A673 (cell line): Measurements from ENCODE around the gene HEXA.
"Not testable (repeated sequence)": the region's sequence is repeated elsewhere in the genome, so short reads cannot be mapped to it uniquely, and the experiment has no call there.

Experiments
- EZH2 ChIP-seq: fragments of 200-600 bp; sonication (generic); IDR thresholded peaks from 2 replicates; pipeline ENCODE4 v1.6.1; 2017; ENCODE audit warnings: borderline replicate concordance, low read depth, mild to moderate bottlenecking, mixed read lengths, antibody characterized with exemption, low read length; ENCODE audit not compliant: poor library complexity, severe bottlenecking
- TF ChIP-seq, protein P1 (sequence below): fragments of 300-800, 200-600 bp; sonication (generic); conservative IDR thresholded peaks from 2 replicates; pipeline ENCODE4 v1.5.1; 2017; ENCODE audit warnings: low read depth, mild to moderate bottlenecking, antibody characterized with exemption, low read length, moderate library complexity, mixed read lengths

DNA sequence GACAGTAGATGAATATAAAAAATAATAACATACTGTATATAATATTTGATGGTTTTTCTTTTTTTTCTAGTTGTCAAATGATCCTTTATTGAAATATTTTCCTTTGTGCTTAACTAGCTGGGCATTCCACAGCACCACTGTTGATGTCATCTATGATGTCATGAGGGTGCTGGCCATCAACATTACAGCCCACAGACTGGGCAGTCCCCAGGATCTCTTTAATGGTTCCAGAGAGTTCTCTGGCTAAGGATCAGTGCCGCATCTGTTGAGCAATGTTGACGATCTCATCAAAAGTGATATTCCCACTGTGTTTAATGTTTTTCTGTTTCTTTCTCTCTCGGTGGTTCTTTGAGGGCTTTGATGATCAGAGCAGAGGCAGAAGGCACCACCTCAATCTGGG is 3.3 kb upstream of the HEXA start:
- TF ChIP-seq, protein P1, sequence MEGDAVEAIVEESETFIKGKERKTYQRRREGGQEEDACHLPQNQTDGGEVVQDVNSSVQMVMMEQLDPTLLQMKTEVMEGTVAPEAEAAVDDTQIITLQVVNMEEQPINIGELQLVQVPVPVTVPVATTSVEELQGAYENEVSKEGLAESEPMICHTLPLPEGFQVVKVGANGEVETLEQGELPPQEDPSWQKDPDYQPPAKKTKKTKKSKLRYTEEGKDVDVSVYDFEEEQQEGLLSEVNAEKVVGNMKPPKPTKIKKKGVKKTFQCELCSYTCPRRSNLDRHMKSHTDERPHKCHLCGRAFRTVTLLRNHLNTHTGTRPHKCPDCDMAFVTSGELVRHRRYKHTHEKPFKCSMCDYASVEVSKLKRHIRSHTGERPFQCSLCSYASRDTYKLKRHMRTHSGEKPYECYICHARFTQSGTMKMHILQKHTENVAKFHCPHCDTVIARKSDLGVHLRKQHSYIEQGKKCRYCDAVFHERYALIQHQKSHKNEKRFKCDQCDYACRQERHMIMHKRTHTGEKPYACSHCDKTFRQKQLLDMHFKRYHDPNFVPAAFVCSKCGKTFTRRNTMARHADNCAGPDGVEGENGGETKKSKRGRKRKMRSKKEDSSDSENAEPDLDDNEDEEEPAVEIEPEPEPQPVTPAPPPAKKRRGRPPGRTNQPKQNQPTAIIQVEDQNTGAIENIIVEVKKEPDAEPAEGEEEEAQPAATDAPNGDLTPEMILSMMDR = not testable (repeated sequence)
- not testable (repeated sequence) for TF ChIP-seq EZH2
